22Rv1 (cell line): ENCODE results near the gene FHAD1.

Source experiments
- H3K27ac ChIP-seq: fragments of 450-650 bp; 2 replicates; pipeline ENCODE4 v1.5.1; 2017
- ZFX ChIP-seq: fragments of 450-650 bp; IDR thresholded peaks from 2 replicates; pipeline ENCODE4 v1.6.1; 2017; ENCODE audit warnings: antibody characterized with exemption, borderline replicate concordance
- TF ChIP-seq, protein P1 (sequence below): fragments of 450-650 bp; IDR thresholded peaks from 2 replicates; pipeline ENCODE4 v1.5.1; 2017; ENCODE audit warnings: mild to moderate bottlenecking

FHAD1 gene

GRCh38 chr1:15308135-15308534 is 61.1 kb downstream of the FHAD1 start:
- TF ChIP-seq, protein P1, sequence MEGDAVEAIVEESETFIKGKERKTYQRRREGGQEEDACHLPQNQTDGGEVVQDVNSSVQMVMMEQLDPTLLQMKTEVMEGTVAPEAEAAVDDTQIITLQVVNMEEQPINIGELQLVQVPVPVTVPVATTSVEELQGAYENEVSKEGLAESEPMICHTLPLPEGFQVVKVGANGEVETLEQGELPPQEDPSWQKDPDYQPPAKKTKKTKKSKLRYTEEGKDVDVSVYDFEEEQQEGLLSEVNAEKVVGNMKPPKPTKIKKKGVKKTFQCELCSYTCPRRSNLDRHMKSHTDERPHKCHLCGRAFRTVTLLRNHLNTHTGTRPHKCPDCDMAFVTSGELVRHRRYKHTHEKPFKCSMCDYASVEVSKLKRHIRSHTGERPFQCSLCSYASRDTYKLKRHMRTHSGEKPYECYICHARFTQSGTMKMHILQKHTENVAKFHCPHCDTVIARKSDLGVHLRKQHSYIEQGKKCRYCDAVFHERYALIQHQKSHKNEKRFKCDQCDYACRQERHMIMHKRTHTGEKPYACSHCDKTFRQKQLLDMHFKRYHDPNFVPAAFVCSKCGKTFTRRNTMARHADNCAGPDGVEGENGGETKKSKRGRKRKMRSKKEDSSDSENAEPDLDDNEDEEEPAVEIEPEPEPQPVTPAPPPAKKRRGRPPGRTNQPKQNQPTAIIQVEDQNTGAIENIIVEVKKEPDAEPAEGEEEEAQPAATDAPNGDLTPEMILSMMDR = no peak
- TF ChIP-seq ZFX = no peak

GRCh38 chr1:15308621-15309027 is 61.6 kb downstream of the FHAD1 start:
- no peak overlapping the region for H3K27ac ChIP-seq
- TF ChIP-seq, protein P1 = no peak
- no peak for TF ChIP-seq ZFX

More at GRCh38 chr1:15308135-15308534, 61.1 kb downstream of the FHAD1 start:
- H3K27ac ChIP-seq = no peak overlapping the region

- no peak overlapping the region for H3K27ac ChIP-seq
- TF ChIP-seq, protein P1 = no peak
- no peak for TF ChIP-seq ZFX
These were observed 62.7 kb downstream of the FHAD1 start for GRCh38 chr1:15309687-15310086.

- TF ChIP-seq, protein P1 = no peak
- TF ChIP-seq ZFX = no peak
- H3K27ac ChIP-seq = no peak overlapping the region
These were observed 63.5 kb downstream of the FHAD1 start for GRCh38 chr1:15310544-15310943.

DNA sequence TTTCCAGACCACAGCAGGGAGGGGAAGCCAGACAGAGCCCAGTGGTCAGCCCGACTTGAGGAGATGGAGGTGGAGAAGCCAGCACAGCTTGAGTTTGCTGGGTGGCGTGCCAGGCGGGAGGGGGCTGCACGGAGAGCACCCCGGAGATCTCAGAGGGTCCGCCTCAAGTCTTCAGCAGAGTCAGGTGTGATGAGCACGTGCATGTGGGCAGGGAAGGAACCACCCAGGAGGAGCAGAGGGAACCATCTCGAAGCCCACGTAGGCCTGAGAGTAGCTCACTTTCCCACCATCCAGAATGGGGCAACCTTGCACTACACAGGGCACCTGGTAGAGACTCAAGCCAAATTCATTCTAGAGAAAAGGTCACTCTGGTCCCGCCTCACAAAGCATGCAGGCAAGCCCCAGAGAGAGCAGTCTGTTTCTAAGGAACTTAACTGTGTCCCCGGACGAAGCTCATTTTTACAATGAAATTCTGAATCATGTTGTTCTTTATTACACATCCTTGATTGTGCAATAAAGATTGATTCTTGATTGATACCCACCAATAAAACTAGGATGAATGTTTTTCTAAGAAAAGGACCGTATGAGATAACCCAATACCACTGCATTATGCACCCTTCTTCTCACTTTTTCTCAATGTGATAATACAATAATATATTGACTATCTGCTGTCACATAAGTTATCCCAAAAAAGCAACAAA is 64.2 kb downstream of the FHAD1 start:
- H3K27ac ChIP-seq = no peak overlapping the region
- no peak for TF ChIP-seq ZFX
- TF ChIP-seq, protein P1 = no peak

GRCh38 chr1:15311880-15312279 is 64.9 kb downstream of the FHAD1 start:
- TF ChIP-seq, protein P1 = no peak
- no peak for TF ChIP-seq ZFX
- H3K27ac ChIP-seq = no peak overlapping the region

DNA sequence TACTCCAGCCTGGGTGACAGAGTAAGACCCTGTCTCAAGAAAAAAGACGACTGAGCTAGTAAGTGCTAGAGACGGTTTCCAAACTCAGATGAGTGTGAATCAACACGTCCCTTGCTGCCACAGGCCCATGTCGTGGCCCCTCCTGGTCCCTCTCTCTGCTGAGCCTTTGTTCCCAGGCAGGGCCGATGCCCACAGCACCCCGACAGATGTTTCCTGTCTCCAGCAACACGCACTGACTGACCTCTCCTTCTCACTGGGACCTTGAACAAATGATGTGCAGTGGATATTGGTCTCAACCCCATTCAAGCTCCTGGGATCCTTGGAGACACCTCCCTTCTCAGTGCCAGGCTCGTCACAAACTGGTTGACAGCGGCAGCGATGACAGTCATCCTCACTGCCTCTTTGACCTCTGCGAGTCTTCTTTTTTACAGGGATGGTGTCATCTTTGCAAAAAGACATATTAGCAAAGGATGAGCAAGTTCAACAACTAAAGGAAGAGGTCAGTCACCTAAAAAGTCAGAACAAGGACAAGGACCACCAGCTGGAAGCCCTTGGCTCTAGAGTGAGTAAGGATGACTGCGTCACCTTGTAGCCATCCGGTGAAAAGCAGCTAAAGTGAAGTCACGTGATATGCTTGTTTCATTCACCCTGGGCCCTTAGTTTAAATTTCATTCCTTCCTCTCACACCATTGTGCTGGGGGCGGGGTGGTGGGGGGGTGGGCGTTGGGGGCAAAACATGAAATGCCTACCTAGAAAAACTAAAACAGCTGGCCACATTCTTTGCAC is 65.8 kb downstream of the FHAD1 start:
- no peak for TF ChIP-seq ZFX
- TF ChIP-seq, protein P1 = no peak
- H3K27ac ChIP-seq = no peak overlapping the region
